ENCODE data around the gene TBC1D12.

DNA sequence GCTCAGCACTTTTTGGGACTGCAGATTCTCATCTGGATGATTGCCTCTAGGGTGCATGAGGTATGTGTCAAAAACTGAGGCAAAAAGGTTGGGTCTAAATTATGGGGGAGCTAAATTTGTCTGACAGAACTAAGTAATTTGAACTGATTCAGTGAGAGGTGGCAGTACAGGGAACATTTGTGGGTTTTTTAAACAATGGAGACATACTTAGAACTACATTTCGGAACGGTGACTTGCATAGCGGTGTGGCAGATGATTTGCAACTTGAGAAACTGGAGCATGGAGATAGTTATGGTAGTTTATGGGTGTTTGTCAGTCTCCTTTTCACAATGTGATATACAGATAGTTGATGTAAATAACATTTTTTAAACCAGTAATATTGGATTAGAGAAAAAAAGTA lies 14.6 kb downstream of the TBC1D12 start:
- TF ChIP-seq, protein P1, sequence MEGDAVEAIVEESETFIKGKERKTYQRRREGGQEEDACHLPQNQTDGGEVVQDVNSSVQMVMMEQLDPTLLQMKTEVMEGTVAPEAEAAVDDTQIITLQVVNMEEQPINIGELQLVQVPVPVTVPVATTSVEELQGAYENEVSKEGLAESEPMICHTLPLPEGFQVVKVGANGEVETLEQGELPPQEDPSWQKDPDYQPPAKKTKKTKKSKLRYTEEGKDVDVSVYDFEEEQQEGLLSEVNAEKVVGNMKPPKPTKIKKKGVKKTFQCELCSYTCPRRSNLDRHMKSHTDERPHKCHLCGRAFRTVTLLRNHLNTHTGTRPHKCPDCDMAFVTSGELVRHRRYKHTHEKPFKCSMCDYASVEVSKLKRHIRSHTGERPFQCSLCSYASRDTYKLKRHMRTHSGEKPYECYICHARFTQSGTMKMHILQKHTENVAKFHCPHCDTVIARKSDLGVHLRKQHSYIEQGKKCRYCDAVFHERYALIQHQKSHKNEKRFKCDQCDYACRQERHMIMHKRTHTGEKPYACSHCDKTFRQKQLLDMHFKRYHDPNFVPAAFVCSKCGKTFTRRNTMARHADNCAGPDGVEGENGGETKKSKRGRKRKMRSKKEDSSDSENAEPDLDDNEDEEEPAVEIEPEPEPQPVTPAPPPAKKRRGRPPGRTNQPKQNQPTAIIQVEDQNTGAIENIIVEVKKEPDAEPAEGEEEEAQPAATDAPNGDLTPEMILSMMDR (IDR thresholded peaks at IDR 0.05; ENCODE audit: extremely low read depth in 1 of 2, insufficient read depth in 1 of 2, low read depth in 1 of 2, low read length in 2 of 2): no peak
- TF ChIP-seq EZH2 (IDR thresholded peaks at IDR 0.05; ENCODE audit: borderline replicate concordance, low read depth, low read length, severe bottlenecking) (no peak), POLR2AphosphoS5 (IDR thresholded peaks at IDR 0.05; ENCODE audit: insufficient read depth, low read depth, low read length) (no peak), MAX (IDR thresholded peaks at IDR 0.05; ENCODE audit: insufficient read depth, insufficient read length) (no peak), POLR2A (IDR thresholded peaks at IDR 0.05; ENCODE audit: low read depth, low read length) (no peak), FOS (IDR thresholded peaks at IDR 0.05; ENCODE audit: borderline replicate concordance, insufficient read depth, low read length) (no peak), JUN (IDR thresholded peaks at IDR 0.05; ENCODE audit: borderline replicate concordance, insufficient read depth, insufficient read length, low read depth) (no peak)

All from endothelial cell of umbilical vein (primary cell).